Transverse colon (tissue), 4 donors: Measurements from ENCODE around the gene SRSF7. TPM values are rescaled to one million over a fixed set of nuclear protein-coding genes. Genes with fewer than 3 reads are reported as not detected.
"Not testable (repeated sequence)": the region's sequence is repeated elsewhere in the genome, so short reads cannot be mapped to it uniquely, and the experiment has no call there.

Experiments used
- DNase-seq: peaks from one replicate; pipeline ENCODE4 v3.0.0-alpha.2; 2019
- H3K27ac ChIP-seq, 4 donors: fragments of 200-600 bp; sonication (generic); 2 replicates each; pipeline ENCODE4 v1.5.1; 2016 to 2018; ENCODE audit warnings: inconsistent platforms in 4 of 4
- H3K27me3 ChIP-seq: fragments of 200-600 bp; sonication (generic); 2 replicates; pipeline ENCODE4 v1.5.1; 2017; ENCODE audit warnings: inconsistent platforms
- H3K36me3 ChIP-seq, 4 donors: fragments of 200-600 bp; sonication (generic); 2 replicates each; pipeline ENCODE4 v1.5.1; 2017 to 2019; ENCODE audit warnings: inconsistent platforms in 4 of 4
- H3K4me1 ChIP-seq, 4 donors: fragments of 200-600 bp; sonication (generic); 2 replicates each; pipeline ENCODE4 v1.5.1; 2017 to 2020; ENCODE audit warnings: inconsistent platforms in 4 of 4
- H3K4me3 ChIP-seq, 4 donors: fragments of 200-600 bp; sonication (generic); 1 replicate in 1 of 4; 2 replicates in 3 of 4; pipeline versions ENCODE4 v1.5.1 to v1.6.1; 2017 to 2019; ENCODE audit warnings: inconsistent platforms in 4 of 4
- H3K9me3 ChIP-seq, 2 donors: fragments of 200-600 bp; sonication (generic); 2 replicates each; pipeline ENCODE4 v1.5.1; 2017 to 2019; ENCODE audit warnings: inconsistent platforms in 2 of 2
- EP300 ChIP-seq: sonication (generic); formaldehyde crosslinking; IDR thresholded peaks from one replicate; pipeline ENCODE4 v1.6.1; 2017; ENCODE audit warnings: antibody characterized with exemption, low read depth
- POLR2A ChIP-seq: fragments of 450-650 bp; IDR thresholded peaks from one replicate; pipeline ENCODE4 v1.6.1; 2016; ENCODE audit warnings: antibody characterized with exemption, mild to moderate bottlenecking, moderate library complexity
- POLR2AphosphoS5 ChIP-seq, 3 donors: sonication (generic); formaldehyde crosslinking; IDR thresholded peaks; one replicate each; pipeline ENCODE4 v1.6.1; 2016; ENCODE audit warnings: antibody characterized with exemption in 3 of 3
- WGBS, 2 donors: methylation state at CpG; one replicate each; pipeline ENCODE4 v1.1.5; 2018; ENCODE audit warnings: low coverage in 1 of 2; 5-methylcytosine and 5-hydroxymethylcytosine counted together
- in situ Hi-C, 4 donors: fragments of 200-750 bp; cut with MboI; loops; one replicate each; pipeline versions ENCODE4 v1.15.0 to v1.15.1; 2017; ENCODE audit warnings: low sequenced_read_pairs in 3 of 4, low pct_ligation_motif_present in 1 of 4, low pct_unique_long_range_greater_than_20kb in 1 of 4
- intact Hi-C: fragments of 100-400 bp; cut with DNase I; formaldehyde crosslinking; loops from one replicate; pipeline ENCODE4 v1.15.1; 2023; ENCODE audit warnings: low total_unique reads
- total RNA-seq, 4 donors: library from RNA; depleted of rRNA; stranded (reverse); fragments of >200 nt; gene quantifications; one replicate each; pipeline ENCODE4 v1.1.0, GENCODE V29; 2016
- TF ChIP-seq, protein P1 (sequence below), 5 experiments: fragments of 200-600 bp in 3 of 5; fragments of 450-650 bp in 2 of 5; sonication (generic) in 3 of 5; IDR thresholded peaks; 1 replicate in 2 of 5; 2 replicates in 3 of 5; pipeline ENCODE4 v1.5.1; 2016 to 2017; ENCODE audit warnings: antibody characterized with exemption in 5 of 5, inconsistent platforms in 3 of 5, mild to moderate bottlenecking in 2 of 5, moderate library complexity in 1 of 5

The SRSF7 gene
- total RNA-seq, 4 donors from 2014 or later: 75.6 to 153 (median 95.0) TPM

GRCh38 chr2:38709567-38710194 lies 41.5 kb downstream of the SRSF7 start:
- no peaks in the 10 kb centered on the region for H3K27me3 ChIP-seq
- H3K9me3 ChIP-seq: no peaks in the 10 kb centered on the region
- H3K4me1 ChIP-seq: peaks cover 0 to 4% (median 0%) of the 10 kb centered on the region in 4 donors
- in situ Hi-C loops (loop anchor here in 1 of 4 donors (5.0 kb wide), 1 partner anchor 117 kb away; no protein-coding TSS in a partner anchor), intact Hi-C loops (no loop called here)
- H3K36me3 ChIP-seq: peaks cover 0 to 5% (median 0%) of the 10 kb centered on the region in 4 donors
- no peak for DNase-seq
- H3K4me3 ChIP-seq: no peak overlapping the region
- 72 to 91% methylated on average over 2 to 5 of the region's 5 CpGs for WGBS, 2 donors
- H3K27ac ChIP-seq: no peak overlapping the region
- TF ChIP-seq, protein P1, sequence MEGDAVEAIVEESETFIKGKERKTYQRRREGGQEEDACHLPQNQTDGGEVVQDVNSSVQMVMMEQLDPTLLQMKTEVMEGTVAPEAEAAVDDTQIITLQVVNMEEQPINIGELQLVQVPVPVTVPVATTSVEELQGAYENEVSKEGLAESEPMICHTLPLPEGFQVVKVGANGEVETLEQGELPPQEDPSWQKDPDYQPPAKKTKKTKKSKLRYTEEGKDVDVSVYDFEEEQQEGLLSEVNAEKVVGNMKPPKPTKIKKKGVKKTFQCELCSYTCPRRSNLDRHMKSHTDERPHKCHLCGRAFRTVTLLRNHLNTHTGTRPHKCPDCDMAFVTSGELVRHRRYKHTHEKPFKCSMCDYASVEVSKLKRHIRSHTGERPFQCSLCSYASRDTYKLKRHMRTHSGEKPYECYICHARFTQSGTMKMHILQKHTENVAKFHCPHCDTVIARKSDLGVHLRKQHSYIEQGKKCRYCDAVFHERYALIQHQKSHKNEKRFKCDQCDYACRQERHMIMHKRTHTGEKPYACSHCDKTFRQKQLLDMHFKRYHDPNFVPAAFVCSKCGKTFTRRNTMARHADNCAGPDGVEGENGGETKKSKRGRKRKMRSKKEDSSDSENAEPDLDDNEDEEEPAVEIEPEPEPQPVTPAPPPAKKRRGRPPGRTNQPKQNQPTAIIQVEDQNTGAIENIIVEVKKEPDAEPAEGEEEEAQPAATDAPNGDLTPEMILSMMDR (IDR thresholded peaks at IDR 0.05): no peak
- TF ChIP-seq POLR2AphosphoS5 (IDR thresholded peaks at IDR 0.05) (no peak), POLR2A (no peak), EP300 (no peak)

GRCh38 chr2:38708900-38709566 lies 42.1 kb downstream of the SRSF7 start:
- intact Hi-C loops: no loop called here
- WGBS, 2 donors: 85 to 87% methylated on average over 12 of the region's 12 CpGs
- H3K27ac ChIP-seq: no peak overlapping the region
- H3K4me3 ChIP-seq: no peak overlapping the region
- H3K27me3 ChIP-seq: no peaks in the 10 kb centered on the region
- in situ Hi-C loops: loop anchor here in 1 of 4 donors (5.0 kb wide), 1 partner anchor 117 kb away; no protein-coding TSS in a partner anchor
- TF ChIP-seq POLR2A (no peak), EP300 (no peak), POLR2AphosphoS5 (IDR thresholded peaks at IDR 0.05) (no peak)
- TF ChIP-seq, protein P1 (IDR thresholded peaks at IDR 0.05): no peak
- peaks cover 0 to 2% (median 0%) of the 10 kb centered on the region in 4 donors for H3K4me1 ChIP-seq
- DNase-seq: no peak
- no peaks in the 10 kb centered on the region for H3K9me3 ChIP-seq
- peaks cover 0 to 5% (median 0%) of the 10 kb centered on the region in 4 donors for H3K36me3 ChIP-seq

- intact Hi-C loops, H3K4me1 ChIP-seq, H3K36me3 ChIP-seq, DNase-seq, H3K27me3 ChIP-seq, H3K4me3 ChIP-seq, H3K27ac ChIP-seq, H3K9me3 ChIP-seq: not testable (repeated sequence)
- 84 to 92% methylated on average over 9 of the region's 9 CpGs for WGBS, 2 donors
- in situ Hi-C loops: loop anchor here in 1 of 4 donors (5.0 kb wide), 1 partner anchor 116 kb away; no protein-coding TSS in a partner anchor
Observed at GRCh38 chr2:38708491-38708890, 42.7 kb downstream of the SRSF7 start.

- Histone ChIP-seq H3K4me1 (peaks cover 1 to 8% (median 4%) of the 10 kb centered on the region in 4 donors), H3K36me3 (peaks cover 0 to 5% (median 0%) of the 10 kb centered on the region in 4 donors), H3K4me3 (no peak overlapping the region), H3K27me3 (no peaks in the 10 kb centered on the region), H3K9me3 (no peaks in the 10 kb centered on the region), H3K27ac (no peak overlapping the region)
- WGBS, 2 donors: 82 to 84% methylated on average over 5 to 6 of the region's 6 CpGs
- in situ Hi-C loops (loop anchor here in 1 of 4 donors (5.0 kb wide), 1 partner anchor 115 kb away; no protein-coding TSS in a partner anchor), intact Hi-C loops (no loop called here)
- TF ChIP-seq, protein P1 (IDR thresholded peaks at IDR 0.05): no peak
- TF ChIP-seq POLR2AphosphoS5 (IDR thresholded peaks at IDR 0.05): no peak
- TF ChIP-seq POLR2A: no peak
- no peak for DNase-seq
Observed at GRCh38 chr2:38706846-38707345, 44.3 kb downstream of the SRSF7 start.
